HEK293T (cell line): Measurements from ENCODE around the gene HLA-DOA.
A peak's percentile ranks its signal among the peaks of the same experiment; 100 is the strongest.

ENCODE experiments used
- CTCF ChIA-PET: fragments of 350-600 bp; formaldehyde crosslinking; extraction: SDS; loops from one replicate; lab custom pipeline; 2021; ENCODE audit warnings: antibody characterized with exemption, inconsistent platforms; lab: Yijun Ruan, JAX
- POLR2A ChIA-PET: fragments of 350-600 bp; formaldehyde crosslinking; extraction: SDS; loops from one replicate; lab custom pipeline; 2020; ENCODE audit warnings: antibody characterized with exemption, inconsistent platforms; lab: Yijun Ruan, JAX
- DNase-seq: peaks from one replicate; pipeline ENCODE4 v3.0.0; 2012; ENCODE audit warnings: mixed read lengths; ENCODE audit errors: extremely low spot score
- ARNT ChIP-seq: fragments of 450-650 bp; IDR thresholded peaks from 2 replicates; pipeline ENCODE4 v1.6.1; 2017; ENCODE audit warnings: mild to moderate bottlenecking
- BHLHE40 ChIP-seq: fragments of 450-650 bp; IDR thresholded peaks from 2 replicates; pipeline ENCODE4 v1.6.1; 2016; ENCODE audit warnings: mild to moderate bottlenecking, moderate library complexity, borderline replicate concordance
- CTBP1 ChIP-seq: fragments of 450-650 bp; IDR thresholded peaks from 2 replicates; pipeline ENCODE4 v1.6.1; 2016; ENCODE audit warnings: borderline replicate concordance
- ELF4 ChIP-seq: fragments of 450-650 bp; IDR thresholded peaks from 2 replicates; pipeline ENCODE4 v1.6.1; 2017; ENCODE audit warnings: antibody characterized with exemption
- FOXA1 ChIP-seq: fragments of 450-650 bp; IDR thresholded peaks from 2 replicates; pipeline ENCODE4 v1.6.1; 2016; ENCODE audit warnings: mild to moderate bottlenecking
- FOXK2 ChIP-seq: fragments of 450-650 bp; IDR thresholded peaks from 2 replicates; pipeline ENCODE4 v1.6.1; 2016; ENCODE audit warnings: mild to moderate bottlenecking
- FOXM1 ChIP-seq: fragments of 450-650 bp; IDR thresholded peaks from 2 replicates; pipeline ENCODE4 v1.6.1; 2017; ENCODE audit warnings: mild to moderate bottlenecking, borderline replicate concordance
- HDGF ChIP-seq: fragments of 450-650 bp; IDR thresholded peaks from 2 replicates; pipeline ENCODE4 v1.6.1; 2017; ENCODE audit warnings: antibody characterized with exemption, borderline replicate concordance
- L3MBTL2 ChIP-seq: fragments of 450-650 bp; conservative IDR thresholded peaks from 2 replicates; pipeline ENCODE4 v1.6.1; 2016; ENCODE audit warnings: mild to moderate bottlenecking
- LEF1 ChIP-seq: fragments of 450-650 bp; IDR thresholded peaks from 2 replicates; pipeline ENCODE4 v1.6.1; 2017; ENCODE audit warnings: mild to moderate bottlenecking, borderline replicate concordance
- NFRKB ChIP-seq: fragments of 450-650 bp; IDR thresholded peaks from 2 replicates; pipeline ENCODE4 v1.6.1; 2016; ENCODE audit warnings: mild to moderate bottlenecking, moderate library complexity
- SP1 ChIP-seq: fragments of 450-650 bp; IDR thresholded peaks from 2 replicates; pipeline ENCODE4 v1.6.1; 2017
- SUZ12 ChIP-seq: fragments of 450-650 bp; IDR thresholded peaks from 2 replicates; pipeline ENCODE4 v1.6.1; 2016; ENCODE audit warnings: mild to moderate bottlenecking
- TARDBP ChIP-seq: fragments of 450-650 bp; IDR thresholded peaks from 2 replicates; pipeline ENCODE4 v1.6.1; 2016
- ZNF384 ChIP-seq: fragments of 450-650 bp; IDR thresholded peaks from 2 replicates; pipeline ENCODE4 v1.6.1; 2016
- TF ChIP-seq, protein P1 (sequence below): fragments of 450-650 bp; IDR thresholded peaks from 2 replicates; pipeline ENCODE4 v1.6.1; 2016

Gene HLA-DOA

DNA sequence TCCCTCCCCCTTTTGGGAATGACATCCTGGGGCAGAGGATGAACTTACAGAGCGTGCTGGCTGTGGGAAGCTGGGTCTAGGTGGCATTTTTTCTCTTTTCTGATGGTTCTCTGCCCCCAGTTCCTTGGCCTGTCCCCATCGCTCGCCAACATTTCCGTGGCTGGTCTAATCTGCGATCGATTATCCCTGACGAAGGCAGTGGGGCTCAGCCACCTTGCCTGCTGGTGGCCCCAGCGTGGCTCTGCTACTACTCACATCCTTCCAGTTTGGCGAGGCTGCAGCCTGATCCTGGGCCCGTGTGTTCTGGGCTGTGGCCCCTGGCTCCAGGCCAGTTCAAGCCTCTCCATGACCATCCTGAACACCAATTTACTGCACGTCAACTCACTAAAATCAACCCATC, 6.4 kb upstream of the HLA-DOA start:
- CTCF ChIA-PET, result interaction anchor here (0.9 kb wide), 2 partner anchors 132 to 231 kb away, joined by 3 read pairs; no protein-coding TSS in a partner anchor
- no peak for DNase-seq
- no peak for TF ChIP-seq LEF1
- no peak for TF ChIP-seq L3MBTL2
- no peak for TF ChIP-seq NFRKB
- no peak for TF ChIP-seq SP1
- no peak for TF ChIP-seq TARDBP
- POLR2A ChIA-PET, result no interaction called here

DNA sequence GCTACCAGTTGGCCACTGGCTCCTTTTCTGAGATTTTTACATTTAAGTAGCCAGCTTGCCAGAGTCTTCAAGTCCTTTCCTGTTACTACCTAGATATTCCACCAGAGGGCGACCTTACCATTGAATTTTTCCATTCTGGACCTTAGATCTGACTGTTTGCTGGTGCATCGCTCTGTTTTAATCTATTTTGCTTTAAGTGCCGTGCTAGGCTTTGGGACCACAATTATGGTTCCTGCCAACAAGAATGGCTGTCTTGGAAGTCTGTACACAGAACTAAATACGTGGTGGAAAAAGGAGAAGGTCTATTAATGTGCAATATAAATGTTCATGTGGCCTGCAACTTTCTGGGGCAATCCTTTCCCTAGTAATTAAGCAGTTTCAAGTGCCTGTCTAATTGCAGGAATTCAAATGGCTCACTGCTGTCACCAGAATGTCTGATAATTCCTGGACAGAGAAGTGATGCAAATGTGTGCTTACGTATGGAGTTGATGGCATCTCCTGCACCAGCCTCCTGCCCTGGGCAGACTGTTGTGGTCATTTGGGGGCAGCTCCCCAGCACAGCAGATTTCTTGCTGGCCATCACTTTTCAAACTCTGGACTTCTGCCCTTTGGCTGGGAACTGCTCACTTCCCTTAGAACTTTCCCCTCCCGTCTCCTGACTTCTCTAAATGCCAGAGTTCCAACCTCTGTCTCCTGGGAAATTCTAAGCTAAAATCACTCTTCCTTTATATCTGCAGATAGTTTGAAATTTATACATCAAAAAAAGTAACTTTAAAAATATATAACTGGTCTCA, 5.6 kb upstream of the HLA-DOA start:
- POLR2A ChIA-PET, result no interaction called here
- TF ChIP-seq L3MBTL2 (no peak), ELF4 (no peak), ZNF384 (no peak), FOXK2 (no peak), FOXM1 (no peak), TARDBP (no peak), CTBP1 (no peak), BHLHE40 (no peak), SP1 (no peak), SUZ12 (no peak), LEF1 (no peak), FOXA1 (no peak), HDGF (no peak)
- CTCF ChIA-PET, result interaction anchor here (0.7 to 1.2 kb wide), 8 partner anchors 13 to 250 kb away, joined by 3 to 5 read pairs (median 3); partner anchors contain the start of gene HLA-DPA1
- peak; percentile 72 for DNase-seq

DNA sequence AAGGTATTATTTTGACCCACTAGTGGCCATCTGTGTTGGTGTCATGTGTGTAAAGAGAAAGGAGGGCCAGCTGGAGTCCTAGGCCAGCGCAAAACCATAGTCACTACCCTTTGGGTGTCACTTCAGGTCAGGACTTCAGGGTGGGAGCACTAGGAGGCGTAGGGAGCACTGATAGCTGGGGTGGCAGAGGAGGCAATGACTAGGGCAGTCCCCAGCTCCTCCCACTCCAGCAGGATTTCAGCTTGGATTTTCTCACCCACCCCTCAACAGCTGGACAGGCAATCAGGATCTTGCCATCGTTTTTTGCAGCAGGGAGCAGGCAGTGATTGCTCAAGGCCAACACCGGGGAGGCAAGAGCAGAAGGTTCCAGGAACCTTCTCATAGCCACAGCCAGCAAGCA, 4.2 kb upstream of the HLA-DOA start:
- no peak for TF ChIP-seq L3MBTL2
- no peak for TF ChIP-seq TARDBP
- TF ChIP-seq FOXA1, result no peak
- no peak for TF ChIP-seq BHLHE40
- TF ChIP-seq ELF4, result no peak
- TF ChIP-seq ARNT, result no peak
- no peak for TF ChIP-seq SP1
- TF ChIP-seq FOXK2, result no peak
- no peak for TF ChIP-seq NFRKB
- no peak for DNase-seq
- POLR2A ChIA-PET, result no interaction called here
- CTCF ChIA-PET, result interaction anchor here (0.6 kb wide), 1 partner anchor 16 kb away, joined by 3 read pairs; no protein-coding TSS in a partner anchor

DNA sequence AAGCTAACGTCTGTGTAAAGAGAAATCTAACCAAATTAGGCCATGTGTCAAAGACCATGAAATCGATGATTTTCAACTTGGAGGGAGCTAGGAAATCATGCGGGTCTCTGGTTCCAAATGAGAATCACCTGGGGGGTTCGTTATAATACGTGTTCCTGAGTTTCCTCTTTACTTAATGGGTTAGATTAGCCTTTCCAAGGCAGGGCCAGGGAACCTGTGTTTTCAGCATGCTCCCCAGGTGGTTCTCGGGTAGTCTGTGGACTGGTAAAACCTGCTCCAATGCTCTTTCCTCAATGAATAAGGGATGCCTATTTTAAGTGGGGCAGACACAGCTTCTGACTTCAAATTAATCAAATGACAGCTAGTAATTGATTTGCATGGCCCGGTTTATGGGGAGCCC, 965 bp upstream of the HLA-DOA start:
- ChIA-PET POLR2A (interaction anchor here (0.6 to 0.9 kb wide), 2 partner anchors 38 to 107 kb away, joined by 3 to 4 read pairs; no protein-coding TSS in a partner anchor), CTCF (interaction anchor here (0.8 to 1.0 kb wide), 2 partner anchors 26 kb away, joined by 3 read pairs; no protein-coding TSS in a partner anchor)
- DNase-seq, result no peak
- TF ChIP-seq LEF1 (no peak), SP1 (no peak), FOXA1 (no peak), CTBP1 (no peak), HDGF (no peak), NFRKB (no peak), ARNT (no peak), FOXM1 (no peak), BHLHE40 (no peak), TARDBP (no peak), ELF4 (no peak), L3MBTL2 (no peak), FOXK2 (no peak)
- TF ChIP-seq, protein P1, sequence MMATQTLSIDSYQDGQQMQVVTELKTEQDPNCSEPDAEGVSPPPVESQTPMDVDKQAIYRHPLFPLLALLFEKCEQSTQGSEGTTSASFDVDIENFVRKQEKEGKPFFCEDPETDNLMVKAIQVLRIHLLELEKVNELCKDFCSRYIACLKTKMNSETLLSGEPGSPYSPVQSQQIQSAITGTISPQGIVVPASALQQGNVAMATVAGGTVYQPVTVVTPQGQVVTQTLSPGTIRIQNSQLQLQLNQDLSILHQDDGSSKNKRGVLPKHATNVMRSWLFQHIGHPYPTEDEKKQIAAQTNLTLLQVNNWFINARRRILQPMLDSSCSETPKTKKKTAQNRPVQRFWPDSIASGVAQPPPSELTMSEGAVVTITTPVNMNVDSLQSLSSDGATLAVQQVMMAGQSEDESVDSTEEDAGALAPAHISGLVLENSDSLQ, result no peak

DNA sequence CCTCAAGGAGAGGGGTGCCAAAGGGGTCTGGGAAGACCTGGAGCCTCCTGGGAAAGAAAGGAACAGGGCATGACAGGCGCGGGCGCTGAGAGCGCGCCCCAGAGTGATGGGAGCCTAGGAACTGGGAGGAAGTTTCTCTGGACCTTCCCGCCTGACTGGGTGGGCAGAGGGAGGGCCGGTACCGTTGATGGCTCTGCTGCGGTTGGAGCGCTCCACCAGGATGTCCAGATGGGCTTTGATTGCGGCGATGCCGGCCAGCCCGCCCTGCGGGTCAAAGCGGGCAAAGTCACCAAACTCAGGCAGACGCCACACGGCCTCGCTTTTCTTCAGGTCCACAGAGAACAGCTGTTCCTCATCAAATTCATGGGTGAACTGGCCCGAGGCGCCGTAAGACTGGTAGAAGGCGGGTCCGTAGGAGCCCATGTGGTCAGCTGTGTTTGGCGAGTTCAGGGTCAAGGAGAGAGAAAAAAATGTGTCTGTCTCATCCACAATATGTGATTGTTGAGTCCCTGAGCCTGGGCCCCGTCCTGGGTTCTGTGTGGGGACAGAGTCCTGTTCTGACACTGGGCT, 1.5 kb downstream of the HLA-DOA start:
- POLR2A ChIA-PET, result no interaction called here

DNA sequence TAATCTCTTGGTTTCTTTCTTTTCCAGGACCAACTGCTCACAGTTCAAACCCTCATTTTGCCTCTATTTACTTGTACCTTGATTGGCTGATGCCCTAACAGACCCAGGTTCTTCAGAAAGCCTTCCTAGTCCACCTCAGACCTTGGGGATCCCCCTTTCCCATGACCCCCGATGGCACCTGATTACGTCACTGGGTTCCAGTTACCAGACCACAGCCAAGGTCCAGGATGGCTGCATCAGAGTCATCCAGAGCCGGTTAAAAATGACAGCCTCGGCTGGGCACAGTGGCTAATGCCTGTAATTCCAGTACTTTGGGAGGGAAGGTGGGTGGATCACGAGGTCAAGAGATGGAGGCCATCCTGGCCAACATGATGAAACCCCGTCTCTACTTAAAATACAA, 4.5 kb downstream of the HLA-DOA start:
- no peak for TF ChIP-seq L3MBTL2
- TF ChIP-seq ELF4, result no peak
- TF ChIP-seq CTBP1, result no peak
- no peak for TF ChIP-seq HDGF
- no peak for TF ChIP-seq LEF1
- no peak for TF ChIP-seq FOXA1
- TF ChIP-seq ZNF384, result no peak
- no peak for TF ChIP-seq BHLHE40
- CTCF ChIA-PET, result interaction anchor here (1.1 kb wide), 1 partner anchor 20 kb away, joined by 3 read pairs; no protein-coding TSS in a partner anchor
- POLR2A ChIA-PET, result no interaction called here
- DNase-seq, result no peak

More for the DNA sequence above, 1.5 kb downstream of the HLA-DOA start:
- no peak for TF ChIP-seq FOXM1
- no peak for TF ChIP-seq FOXA1
- TF ChIP-seq SUZ12, result no peak
- no peak for TF ChIP-seq FOXK2
- TF ChIP-seq BHLHE40, result no peak
- TF ChIP-seq L3MBTL2, result no peak
- no peak for TF ChIP-seq LEF1
- no peak for TF ChIP-seq ELF4
- no peak for TF ChIP-seq CTBP1
- TF ChIP-seq, protein P1, result no peak
- TF ChIP-seq SP1, result no peak
- no peak for TF ChIP-seq ARNT
- no peak for TF ChIP-seq ZNF384
- no peak for TF ChIP-seq HDGF
- no peak for DNase-seq
- CTCF ChIA-PET, result no interaction called here

DNA sequence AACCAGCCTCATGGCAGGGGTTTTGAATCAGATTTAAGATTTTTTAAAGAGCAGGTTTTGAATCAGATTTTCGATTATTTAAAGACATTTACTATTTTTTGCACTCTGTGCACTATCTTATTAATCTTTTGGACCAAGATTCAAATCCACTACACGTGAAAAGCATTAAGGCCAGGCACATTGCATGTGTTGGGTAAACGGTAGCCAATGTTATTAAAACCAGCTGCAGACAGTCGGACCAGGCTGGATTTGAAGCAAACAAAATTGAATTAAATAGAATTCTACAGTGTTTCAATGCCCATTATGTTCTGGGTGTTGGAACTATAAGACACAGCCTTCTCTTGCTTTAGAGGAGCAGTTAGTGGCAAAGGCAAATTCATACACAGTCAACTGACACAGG, 7.7 kb downstream of the HLA-DOA start:
- ChIA-PET CTCF (no interaction called here), POLR2A (interaction anchor here (0.8 to 1.3 kb wide), 2 partner anchors 107 to 270 kb away, joined by 3 read pairs; partner anchors contain the start of gene VPS52)
- DNase-seq, result no peak
- TF ChIP-seq CTBP1 (no peak), ZNF384 (no peak), BHLHE40 (no peak), ELF4 (no peak), FOXK2 (no peak), NFRKB (no peak)
- TF ChIP-seq, protein P1, result no peak
